Measurements from ENCODE around the gene PARD6A. TPM values are rescaled to one million over a fixed set of nuclear protein-coding genes. Genes with fewer than 3 reads are reported as not detected.

The PARD6A gene
- total RNA-seq, 2 donors from 2014 or later: 4.1 to 4.4 TPM

GRCh38 chr16:67652578-67653127 is 8.1 kb upstream of the PARD6A start:
- intact Hi-C loops (cut with DNase I, micrococcal nuclease): loop anchor here in 1 of 2 donors (10.0 kb wide), 1 partner anchor 88 kb away; the partner anchor contains the start of gene CTCF
- ATAC-seq: peak; percentile 80

GRCh38 chr16:67653128-67653788 is 7.5 kb upstream of the PARD6A start:
- DNase-seq (no peak), ATAC-seq (no peak)
- intact Hi-C loops (cut with DNase I, micrococcal nuclease): loop anchor here in 1 of 2 donors (10.0 kb wide), 1 partner anchor 88 kb away; the partner anchor contains the start of gene CTCF

More at GRCh38 chr16:67652578-67653127, 8.1 kb upstream of the PARD6A start:
- DNase-seq: no peak

GRCh38 chr16:67653789-67654402 is 6.9 kb upstream of the PARD6A start:
- ATAC-seq (no peak), DNase-seq (no peak)
- intact Hi-C loops (cut with DNase I, micrococcal nuclease): loop anchor here in 1 of 2 donors (10.0 kb wide), 1 partner anchor 89 kb away; the partner anchor contains the start of gene CTCF

GRCh38 chr16:67654403-67654911 is 6.3 kb upstream of the PARD6A start:
- no peak for ATAC-seq
- no peak for DNase-seq
- intact Hi-C loops (cut with DNase I, micrococcal nuclease): loop anchor here in 1 of 2 donors (10.0 kb wide), 1 partner anchor 90 kb away; the partner anchor contains the start of gene CTCF

- DNase-seq (no peak), ATAC-seq (no peak)
- intact Hi-C loops (cut with DNase I, micrococcal nuclease): loop anchor here in 1 of 2 donors (10.0 kb wide), 1 partner anchor 91 kb away; the partner anchor contains the start of gene CTCF
These were observed 5.4 kb upstream of the PARD6A start for GRCh38 chr16:67655363-67655762.

- no peak for DNase-seq
- intact Hi-C loops (cut with DNase I, micrococcal nuclease): loop anchor here in 1 of 2 donors (10.0 kb wide), 1 partner anchor 92 kb away; the partner anchor contains the start of gene CTCF
- ATAC-seq: no peak
These were observed 4.3 kb upstream of the PARD6A start for GRCh38 chr16:67656344-67657016.

- intact Hi-C loops (cut with DNase I, micrococcal nuclease): loop anchor here in 1 of 2 donors (10.0 kb wide), 1 partner anchor 92 kb away; the partner anchor contains the start of gene CTCF
- ATAC-seq (no peak), DNase-seq (no peak)
These were observed 3.6 kb upstream of the PARD6A start for GRCh38 chr16:67657017-67657608.

GRCh38 chr16:67657751-67658518 is 2.8 kb upstream of the PARD6A start:
- intact Hi-C loops (cut with DNase I, micrococcal nuclease): loop anchor here in 1 of 2 donors (10.0 kb wide), 1 partner anchor 93 kb away; the partner anchor contains the start of gene CTCF
- DNase-seq: no peak
- no peak for ATAC-seq

GRCh38 chr16:67658849-67659674 is 1.7 kb upstream of the PARD6A start:
- DNase-seq (no peak), ATAC-seq (no peak)
- intact Hi-C loops (cut with DNase I, micrococcal nuclease): loop anchor here in 1 of 2 donors (10.0 kb wide), 1 partner anchor 94 kb away; the partner anchor contains the start of gene CTCF

GRCh38 chr16:67659675-67660563 is 841 bp upstream of the PARD6A start, which contains the start of gene ACD:
TSS of gene ACD (minus strand) at chr16:67660260. CDS start at chr16:67660220, 40 bp downstream.
- peak; percentile 88 to 90 for DNase-seq
- intact Hi-C loops (cut with DNase I, micrococcal nuclease): loop anchor here in 1 of 2 donors (10.0 kb wide), 1 partner anchor 95 kb away; the partner anchor contains the start of gene CTCF
- ATAC-seq: peak; percentile 88

- ATAC-seq: peak; percentile 4
- intact Hi-C loops (cut with DNase I, micrococcal nuclease): no loop called here
These were observed 471 bp downstream of the PARD6A start for GRCh38 chr16:67661101-67661761.

GRCh38 chr16:67661886-67662652 is 1.3 kb downstream of the PARD6A start:
- ATAC-seq (no peak), DNase-seq (peak in 1 of 2 donors; percentile 27)
- intact Hi-C loops (cut with DNase I, micrococcal nuclease): no loop called here

More at GRCh38 chr16:67661101-67661761, 471 bp downstream of the PARD6A start:
- DNase-seq: no peak

- DNase-seq (no peak), ATAC-seq (no peak)
- intact Hi-C loops (cut with DNase I, micrococcal nuclease): no loop called here
These were observed 1.9 kb downstream of the PARD6A start for GRCh38 chr16:67662653-67663010.

GRCh38 chr16:67663151-67663876 is 2.6 kb downstream of the PARD6A start:
- ATAC-seq (no peak), DNase-seq (peak in 1 of 2 donors; percentile 28)
- intact Hi-C loops (cut with DNase I, micrococcal nuclease): no loop called here
